ENCODE measurements around the gene LRRC71.

GRCh38 chr1:156900896-156901589 lies 19.4 kb upstream of the LRRC71 start:
- TF ChIP-seq CTCF (IDR thresholded peaks at IDR 0.05; ENCODE audit: low read depth, low read length): no peak
- TF ChIP-seq, protein P1, sequence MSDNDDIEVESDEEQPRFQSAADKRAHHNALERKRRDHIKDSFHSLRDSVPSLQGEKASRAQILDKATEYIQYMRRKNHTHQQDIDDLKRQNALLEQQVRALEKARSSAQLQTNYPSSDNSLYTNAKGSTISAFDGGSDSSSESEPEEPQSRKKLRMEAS (IDR thresholded peaks at IDR 0.05; ENCODE audit: low read depth, low read length): no peak
- TF ChIP-seq POLR2A (IDR thresholded peaks at IDR 0.05; ENCODE audit: extremely low read depth, insufficient read length): no peak
